GM12865 (cell line): Measurements from ENCODE around the gene JAKMIP3.

Experiments
- DNase-seq: peaks from one replicate; pipeline ENCODE4 v3.0.0; 2010; ENCODE audit warnings: low read depth
- H3K4me3 ChIP-seq: 2 replicates; pipeline ENCODE4 v1.5.1; 2011; ENCODE audit warnings: mild to moderate bottlenecking, low read depth, low read length, control low read depth
- CTCF ChIP-seq: IDR thresholded peaks from 2 replicates; pipeline ENCODE4 v1.5.1; 2011; ENCODE audit warnings: low read length, control low read depth, low read depth, inconsistent platforms; ENCODE audit not compliant: insufficient read depth; ENCODE audit errors: missing control alignments

JAKMIP3 gene

GRCh38 chr10:132022241-132022640, 43.5 kb upstream of the JAKMIP3 start:
- no peak for TF ChIP-seq CTCF
- DNase-seq = no peak
- no peak overlapping the region for H3K4me3 ChIP-seq

DNA sequence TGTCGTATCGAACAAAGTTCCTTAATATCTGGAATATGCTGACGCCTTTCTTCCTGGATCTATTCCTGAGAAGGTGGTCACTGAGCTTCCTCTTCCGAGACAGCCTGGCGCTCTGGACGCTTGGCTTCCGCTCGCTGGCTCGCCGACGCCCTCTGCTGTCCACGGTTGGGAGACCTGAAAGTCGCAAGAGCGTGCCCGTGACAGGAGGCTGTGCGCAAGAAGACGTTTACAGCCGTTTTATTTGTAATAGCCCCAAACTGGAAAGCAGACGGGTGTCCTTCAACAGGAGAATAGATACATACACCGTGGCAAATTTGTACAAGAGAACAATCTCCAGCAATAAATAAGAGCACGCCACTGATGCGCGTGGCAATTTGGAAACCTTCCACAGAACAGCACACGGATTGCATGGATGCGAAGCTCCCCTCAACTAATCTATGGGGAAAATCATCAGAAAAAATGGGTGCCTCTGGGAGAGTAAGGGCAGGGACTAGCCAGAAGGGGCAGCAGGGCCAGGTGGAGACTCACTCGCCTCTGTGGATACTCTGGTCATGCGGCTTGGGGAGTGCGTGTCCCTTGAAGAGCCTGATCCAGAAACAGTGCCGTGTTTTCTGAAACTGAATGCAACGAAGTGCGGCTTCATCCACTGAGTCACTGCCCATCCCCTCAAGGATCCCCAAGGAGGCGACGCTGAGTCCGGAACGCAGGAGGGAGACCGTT, 42.5 kb upstream of the JAKMIP3 start:
- TF ChIP-seq CTCF = peak; percentile 74
- H3K4me3 ChIP-seq = no peak overlapping the region

DNA sequence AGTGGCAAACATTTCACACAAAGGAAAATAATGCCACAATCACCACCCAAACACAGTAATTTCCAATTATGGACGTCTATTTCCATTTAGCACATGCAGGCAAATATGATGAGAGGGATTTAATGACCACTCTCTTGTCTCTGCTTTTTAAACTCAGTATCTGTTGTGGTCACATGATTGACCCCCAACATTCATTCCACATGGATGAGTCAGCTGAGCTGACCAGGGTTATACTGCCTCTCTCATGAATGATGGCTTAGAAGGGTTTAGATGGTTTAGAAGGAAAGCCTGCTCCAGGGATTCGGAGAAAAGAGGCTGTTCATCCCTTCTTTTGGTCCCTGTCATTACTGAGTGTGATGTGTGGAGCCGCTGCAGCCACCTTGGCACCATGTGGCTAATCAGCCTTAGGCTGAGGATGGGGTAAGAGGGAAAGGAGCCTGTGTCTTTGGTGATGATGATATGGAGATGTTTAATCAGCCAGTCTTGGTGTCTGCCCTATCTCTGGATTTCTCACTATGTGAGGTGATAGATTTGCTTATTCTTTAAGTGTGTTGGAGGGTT, 38.2 kb upstream of the JAKMIP3 start:
- no peak overlapping the region for H3K4me3 ChIP-seq
- no peak for TF ChIP-seq CTCF
- no peak for DNase-seq

More for the DNA sequence above, 42.5 kb upstream of the JAKMIP3 start:
- DNase-seq = peak; percentile 72

DNA sequence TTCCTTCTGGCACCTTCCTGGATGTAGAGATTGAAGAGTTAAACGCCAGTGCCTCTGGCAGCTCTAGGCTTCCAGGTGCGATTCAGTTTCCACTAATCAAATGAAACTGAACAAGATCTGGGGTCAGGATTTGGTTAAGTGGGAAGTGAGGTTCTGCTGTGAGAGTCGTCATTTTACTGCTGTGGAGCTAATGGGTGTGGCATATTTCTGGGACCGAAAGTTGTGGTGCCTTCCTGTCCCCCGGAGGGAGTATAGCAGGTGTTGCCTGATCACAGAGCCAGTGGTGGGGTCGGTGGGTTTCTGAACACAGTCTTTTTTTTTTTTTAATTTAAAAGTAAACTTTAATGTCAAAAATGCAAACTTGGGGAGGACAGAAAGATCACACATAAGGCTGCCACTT, 37.0 kb upstream of the JAKMIP3 start:
- DNase-seq = no peak
- no peak for TF ChIP-seq CTCF

DNA sequence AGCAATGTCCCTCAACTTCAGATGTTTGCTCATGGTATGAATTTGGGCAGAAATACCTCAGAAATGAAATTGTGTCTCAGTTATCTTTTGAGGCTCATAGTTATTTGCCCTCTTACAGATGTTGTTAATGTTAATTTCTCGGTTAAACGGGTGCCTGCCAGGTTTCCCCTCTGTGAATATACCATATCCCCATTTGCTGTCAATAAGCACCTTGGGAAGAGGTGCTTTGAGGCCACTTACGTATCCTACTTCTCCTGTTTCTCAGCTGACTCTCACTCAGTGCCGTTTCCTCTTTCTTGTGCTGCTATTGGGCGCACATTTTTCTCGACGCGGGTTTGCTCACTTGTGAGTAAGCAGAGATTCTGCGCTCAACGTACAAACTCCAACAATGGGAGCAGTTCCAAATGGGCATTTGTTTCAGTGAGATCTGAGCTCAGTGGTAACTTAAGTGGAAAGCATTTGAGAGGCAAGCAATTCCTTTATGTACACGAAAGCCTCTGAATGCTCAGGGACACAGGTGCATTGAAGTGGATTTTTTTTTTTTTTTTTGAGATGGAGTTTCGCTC, 34.8 kb upstream of the JAKMIP3 start:
- H3K4me3 ChIP-seq = no peak overlapping the region
- no peak for TF ChIP-seq CTCF
- DNase-seq = no peak

More for the DNA sequence above, 37.0 kb upstream of the JAKMIP3 start:
- no peak overlapping the region for H3K4me3 ChIP-seq

- DNase-seq = no peak
- no peak overlapping the region for H3K4me3 ChIP-seq
- TF ChIP-seq CTCF = no peak
These were observed 32.1 kb upstream of the JAKMIP3 start for GRCh38 chr10:132033632-132034031.
